GM21723 (cell line): ENCODE results near the gene RALY.

ENCODE experiments used
- ATAC-seq: cut with Tn5 transposase; IDR thresholded peaks from one replicate; pipeline ENCODE4 v1.9.1; 2021; ENCODE audit warnings: mild to moderate bottlenecking, moderate library complexity; ENCODE audit not compliant: unreplicated experiment

RALY gene

DNA sequence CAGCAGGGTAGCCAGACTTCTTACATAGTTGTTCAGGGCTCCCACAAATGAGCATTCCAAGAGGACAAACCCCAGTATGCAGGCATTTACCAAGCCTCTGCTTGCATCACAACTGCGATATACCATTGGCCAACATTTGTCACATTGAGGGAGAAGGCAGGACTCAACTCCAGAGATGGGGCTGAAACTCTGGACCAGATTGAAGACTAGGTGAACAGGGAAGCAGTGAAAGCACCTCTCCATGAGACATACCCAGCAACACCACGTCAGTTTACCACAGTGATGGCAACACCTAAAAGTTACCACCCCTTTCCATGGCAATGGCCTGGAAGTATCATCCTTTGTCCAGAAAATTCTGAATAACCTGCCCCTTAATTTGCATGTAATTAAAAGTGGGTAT, 7.9 kb upstream of the RALY start:
- no peak for ATAC-seq

DNA sequence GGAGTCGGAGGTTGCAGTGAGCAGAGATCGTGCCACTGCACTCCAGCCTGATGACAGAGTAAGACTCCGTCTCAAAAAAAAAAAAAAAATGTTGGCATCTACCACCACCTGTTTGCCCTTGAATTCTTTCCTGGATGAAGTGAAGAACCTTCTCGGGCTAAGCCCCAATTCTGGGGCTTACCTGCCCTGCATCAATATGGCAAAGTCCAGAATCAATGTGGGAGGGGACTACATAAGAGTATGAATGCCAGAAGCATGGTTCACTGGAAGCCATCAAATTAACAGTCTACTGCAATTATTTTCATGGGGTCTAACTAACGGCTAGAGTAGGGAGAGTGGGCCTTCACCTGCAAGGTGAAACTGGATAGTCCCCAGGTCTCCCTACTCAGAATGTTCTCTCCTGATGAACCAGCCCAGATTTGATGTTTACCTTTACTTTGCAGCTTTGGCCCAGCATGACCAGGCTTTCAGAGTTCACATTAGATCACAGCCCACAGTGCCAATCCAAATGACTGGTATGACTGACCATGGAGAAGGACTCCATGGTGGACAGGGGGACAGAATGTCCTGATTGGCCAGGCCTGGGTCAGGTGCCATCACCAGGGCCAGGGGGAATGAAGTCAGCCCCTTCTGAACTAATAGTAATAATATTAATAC, 7.0 kb upstream of the RALY start:
- ATAC-seq = no peak

- ATAC-seq = no peak
Measured at GRCh38 chr20:33990075-33990474, 3.6 kb upstream of the RALY start.

GRCh38 chr20:33991502-33991901, 2.2 kb upstream of the RALY start:
- no peak for ATAC-seq

DNA sequence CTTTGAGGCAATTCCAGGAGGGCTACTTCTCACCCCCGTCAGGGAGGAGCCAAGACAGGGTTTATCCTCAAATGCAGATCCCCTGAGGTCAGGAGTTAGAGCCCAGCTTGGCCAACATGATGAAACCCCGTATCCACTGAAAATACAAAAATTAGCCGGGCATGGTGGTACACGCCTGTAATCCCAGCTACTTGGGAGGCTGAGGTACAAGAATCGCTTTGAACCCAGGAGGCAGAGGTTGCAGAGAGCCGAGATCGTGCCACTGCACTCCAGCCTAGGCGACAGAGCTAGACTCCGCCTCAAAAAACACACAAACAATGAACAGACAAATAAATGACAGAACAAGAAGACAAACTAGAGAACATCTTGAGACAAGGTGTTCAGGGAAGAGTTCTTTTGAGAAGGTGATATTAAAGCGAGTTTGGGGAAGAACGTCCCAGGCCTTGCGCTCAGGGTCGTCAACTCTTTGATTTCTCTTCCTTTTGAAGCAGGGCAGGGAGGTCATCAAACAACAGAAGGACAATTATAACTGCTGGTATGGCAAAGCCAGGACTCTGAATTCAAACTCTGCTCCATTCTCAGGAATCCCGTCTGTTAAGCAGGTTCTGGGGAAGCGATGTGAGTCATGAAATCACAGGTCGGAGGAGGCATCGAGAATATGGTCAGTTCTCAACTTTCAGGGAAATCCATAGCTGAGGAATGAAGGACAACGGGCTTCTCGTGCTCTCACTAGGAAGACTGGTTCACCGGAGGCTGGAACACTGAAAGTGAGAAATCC, 1.4 kb upstream of the RALY start:
- ATAC-seq = no peak

DNA sequence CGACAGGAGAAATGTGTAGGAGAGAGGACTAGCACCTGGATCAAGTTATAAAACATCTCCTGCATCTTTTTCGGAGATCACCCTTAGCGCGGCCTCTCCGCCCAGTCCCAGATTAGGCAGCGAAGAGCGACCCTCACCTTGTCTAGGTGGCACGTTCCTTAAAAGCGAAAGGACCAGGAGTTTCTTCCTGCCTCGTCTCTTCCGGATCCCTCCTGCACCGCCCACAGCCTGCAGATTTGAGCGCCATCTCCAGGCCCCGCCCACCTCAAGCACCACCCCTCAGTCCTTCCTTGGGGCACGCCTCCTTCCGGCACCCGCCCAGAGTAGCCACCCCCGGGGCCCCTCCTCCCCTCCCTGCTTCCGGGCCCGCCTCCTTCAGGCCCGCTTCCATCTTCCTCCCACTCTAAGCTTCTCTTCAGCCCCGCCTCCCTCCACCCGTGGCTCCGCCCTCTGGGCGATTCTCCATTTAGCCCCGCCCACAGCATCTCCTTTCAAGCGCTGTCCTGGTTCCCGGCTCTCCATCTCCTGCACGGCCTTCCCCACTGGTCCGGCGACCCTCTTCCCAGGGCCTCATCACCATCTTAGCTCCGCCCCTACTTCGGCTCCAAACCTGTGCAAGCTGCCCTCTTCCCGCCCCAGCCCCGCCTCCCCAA, 662 bp upstream of the RALY start:
- ATAC-seq = peak; percentile 71

- peak; percentile 44 for ATAC-seq
Measured at GRCh38 chr20:33994222-33994913, 657 bp downstream of the RALY start.

GRCh38 chr20:33995053-33995831, 1.5 kb downstream of the RALY start:
- no peak for ATAC-seq

GRCh38 chr20:33999025-33999649, 5.4 kb downstream of the RALY start:
- no peak for ATAC-seq

DNA sequence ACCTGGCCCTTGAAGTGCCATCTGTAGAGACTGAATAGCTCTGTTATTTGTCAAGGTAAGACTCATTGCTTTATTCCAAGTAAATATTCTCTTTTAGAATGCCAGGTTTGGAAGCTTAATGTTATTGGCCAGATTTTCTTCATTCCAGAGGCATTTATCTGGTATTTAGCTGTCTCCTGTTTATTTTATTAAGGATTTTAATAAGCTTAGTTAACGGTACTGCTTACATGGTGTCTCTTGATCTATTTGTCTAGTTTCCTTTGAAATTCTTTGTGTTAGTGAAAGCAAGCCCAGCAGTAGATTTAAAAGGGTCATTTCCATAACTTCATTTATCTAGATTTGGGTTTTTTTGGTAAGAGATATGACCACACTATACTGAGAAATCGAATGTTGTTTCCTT, 7.7 kb downstream of the RALY start:
- ATAC-seq = no peak

- ATAC-seq = no peak
Measured at GRCh38 chr20:34004227-34004626, 10.5 kb downstream of the RALY start.

DNA sequence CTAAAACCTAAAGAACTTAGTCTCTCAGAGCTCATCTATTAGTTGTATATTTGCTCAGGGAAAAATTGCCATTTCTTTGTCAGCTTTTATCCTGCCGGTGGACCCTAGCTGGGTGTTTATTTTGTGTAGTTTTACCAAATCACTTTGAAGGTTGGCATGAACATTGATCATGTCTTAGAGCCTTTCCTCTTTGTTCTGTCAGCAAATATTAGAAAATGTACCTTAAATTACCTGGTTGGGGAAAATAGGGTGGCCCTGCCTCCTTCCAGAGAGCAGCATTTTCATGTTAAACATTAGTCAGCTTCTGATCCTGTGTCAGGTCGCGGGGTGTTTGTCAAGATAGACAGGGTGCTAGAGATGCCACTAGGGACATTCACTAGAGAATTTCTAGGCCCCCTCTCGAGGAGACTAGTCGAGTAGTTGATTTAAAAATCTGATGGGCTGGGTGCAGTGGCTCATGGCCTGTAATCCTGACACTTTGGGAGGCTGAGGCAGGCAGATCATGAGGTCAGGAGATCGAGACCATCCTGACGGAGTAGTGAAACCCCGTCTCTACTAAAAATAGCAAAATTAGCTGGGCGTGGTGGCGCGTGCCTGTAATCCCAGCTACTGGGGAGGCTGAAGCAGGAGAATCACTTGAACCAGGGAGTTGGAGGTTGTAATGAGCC, 11.2 kb downstream of the RALY start:
- no peak for ATAC-seq

DNA sequence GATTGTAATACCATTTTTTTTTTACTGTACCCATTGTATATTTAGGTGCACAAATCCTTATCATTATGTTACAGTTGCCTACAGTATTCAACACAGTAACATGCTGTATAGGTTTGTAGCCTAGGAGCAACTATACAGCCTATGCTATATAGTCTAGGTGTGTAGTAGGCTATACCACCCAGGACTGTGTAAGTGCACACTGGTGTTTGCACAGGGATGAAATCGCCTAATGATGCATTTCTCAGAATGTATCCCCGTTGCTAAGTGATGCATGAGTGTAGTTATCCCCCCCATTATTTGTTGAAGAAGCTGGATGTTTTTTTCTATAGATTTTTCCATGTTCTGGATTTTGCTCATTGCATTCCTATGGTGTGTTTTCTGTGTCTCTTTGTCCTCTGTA, 12.9 kb downstream of the RALY start:
- ATAC-seq = no peak

DNA sequence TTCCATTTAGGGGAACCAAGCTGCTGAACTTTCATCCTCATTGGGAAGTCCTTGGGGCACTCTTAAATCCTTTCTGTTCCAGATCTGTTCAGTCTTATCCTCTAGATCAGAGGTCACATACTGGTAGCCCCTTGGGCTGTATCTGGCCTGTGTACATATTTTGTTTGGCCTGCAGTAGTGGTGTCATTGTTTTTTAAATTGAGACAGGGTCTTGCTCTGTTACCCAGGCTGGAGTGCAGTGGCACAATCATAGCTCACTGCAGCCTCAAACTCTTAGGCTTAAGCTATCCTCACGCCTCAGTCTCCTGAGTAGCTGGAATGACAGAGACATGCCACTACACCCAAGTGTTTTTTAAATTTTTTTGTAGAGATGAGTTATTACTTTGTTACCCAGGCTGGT, 14.8 kb downstream of the RALY start:
- ATAC-seq = no peak

DNA sequence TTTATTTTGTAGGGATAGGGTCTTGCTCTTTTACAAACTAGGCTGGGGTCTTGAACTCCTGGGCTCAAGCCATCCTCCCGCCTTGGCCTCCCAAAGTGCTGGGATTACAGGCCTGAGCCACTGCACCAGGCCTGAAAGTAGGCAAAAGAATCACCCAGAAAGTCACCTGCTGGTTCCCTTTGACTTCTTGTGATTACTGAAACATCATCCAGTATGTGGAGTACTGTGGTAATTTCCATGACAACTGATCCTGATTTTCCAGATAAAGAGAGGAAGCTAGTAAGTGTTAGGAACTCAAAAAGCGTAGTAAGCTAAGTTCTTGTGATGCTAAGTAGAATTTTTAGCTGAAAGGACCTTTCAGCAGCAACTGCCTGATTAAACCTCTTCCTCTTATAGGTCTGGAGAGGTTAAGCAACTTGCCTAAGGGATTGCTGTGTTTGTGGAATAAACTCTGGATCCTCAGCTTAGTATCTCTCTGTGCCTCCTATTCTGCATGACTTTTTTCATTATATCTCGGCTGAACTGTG, 16.8 kb downstream of the RALY start:
- no peak for ATAC-seq

DNA sequence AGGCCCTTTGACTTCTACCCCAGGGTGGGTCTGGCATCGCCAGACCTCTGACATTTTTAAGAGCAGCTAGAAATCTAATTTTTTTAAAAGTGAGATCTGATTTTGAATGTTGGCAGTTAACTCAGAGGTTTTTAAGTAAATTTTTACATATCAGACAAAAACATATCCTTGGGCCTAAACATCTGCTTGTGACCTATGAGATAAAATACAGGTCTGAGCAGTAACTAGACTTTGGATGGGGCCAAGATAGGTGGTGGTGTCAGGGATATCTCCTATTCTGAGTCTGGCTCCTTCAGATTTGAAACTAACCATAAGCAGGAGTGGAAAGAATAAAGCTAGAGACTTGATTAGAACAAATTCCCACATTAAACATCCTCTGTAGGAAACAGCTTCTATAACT, 17.6 kb downstream of the RALY start:
- ATAC-seq = no peak

GRCh38 chr20:34012330-34012729, 18.6 kb downstream of the RALY start:
- ATAC-seq = no peak

- no peak for ATAC-seq
Measured at GRCh38 chr20:34012735-34013134, 19.0 kb downstream of the RALY start.

DNA sequence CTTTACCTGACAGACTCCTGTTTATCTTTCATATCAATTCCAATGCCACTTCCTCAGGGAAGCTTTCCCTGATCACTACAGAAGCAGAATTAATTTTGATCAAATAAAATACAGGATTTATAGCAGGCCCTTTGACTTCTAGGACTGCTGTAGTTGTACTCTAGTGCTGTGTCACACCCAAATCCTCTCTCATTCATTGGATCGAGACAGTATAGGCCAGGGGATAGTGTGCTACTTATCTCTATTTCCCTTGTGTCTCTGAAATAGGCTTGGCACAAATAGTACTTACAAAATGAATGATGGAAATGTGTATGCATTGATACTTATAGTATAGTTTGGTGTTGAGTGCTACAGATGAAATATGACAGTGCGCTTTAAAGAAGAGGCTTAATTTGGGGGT, 19.8 kb downstream of the RALY start:
- no peak for ATAC-seq

DNA sequence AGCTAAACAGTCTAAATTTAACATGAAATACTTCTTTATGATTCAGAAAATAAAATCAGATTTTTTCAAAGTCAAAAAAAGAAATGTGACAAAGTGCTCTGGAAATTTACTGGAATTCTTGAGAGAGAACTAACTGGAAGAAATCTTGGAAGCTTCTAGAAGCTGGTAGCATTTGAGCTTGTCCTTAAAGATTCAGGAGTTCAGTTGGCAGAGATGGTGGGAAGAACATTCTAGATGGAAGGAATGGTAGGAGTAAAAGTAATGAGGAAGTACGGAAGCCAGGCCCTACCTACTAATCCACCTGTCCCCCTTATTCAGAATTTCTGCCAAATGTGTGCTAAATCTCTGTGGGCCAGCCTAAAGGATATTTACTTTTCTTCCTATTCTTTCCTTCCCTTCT, 21.2 kb downstream of the RALY start:
- no peak for ATAC-seq
